ENCODE results near the gene GABRG3. TPM values are rescaled to one million over a fixed set of nuclear protein-coding genes. Genes with fewer than 3 reads are reported as not detected.

Gene GABRG3
- total RNA-seq, 1 experiment from 2014 or later, result not detected

- TF ChIP-seq CTCF (IDR thresholded peaks at IDR 0.05 in 2 of 3, conservative IDR thresholded peaks at IDR 0.05 in 1 of 3; ENCODE audit: borderline replicate concordance in 1 of 3, insufficient read depth in 1 of 3, low read depth in 2 of 3, low read length in 2 of 3), result no peak
Measured at GRCh38 chr15:27235161-27235560, 264.2 kb downstream of the GABRG3 start (continued).

GRCh38 chr15:27235681-27236080 is 264.7 kb downstream of the GABRG3 start:
- intact Hi-C loops (cut with micrococcal nuclease), result no loop called here
- Histone ChIP-seq H4K20me1 (ENCODE audit: insufficient read depth) (no peaks in the 10 kb centered on the region), H3K4me2 (ENCODE audit: low read length) (no peak overlapping the region), H3K36me3 (ENCODE audit: control insufficient read depth in 1 of 2, insufficient read depth in 2 of 2, low read length in 2 of 2) (no peaks in the 10 kb centered on the region), H2AFZ (ENCODE audit: low read depth, low read length, poor library complexity, severe bottlenecking) (no peak overlapping the region), H3K4me1 (ENCODE audit: control insufficient read depth in 1 of 2, insufficient read depth in 2 of 2, low read length in 2 of 2) (no peaks in the 10 kb centered on the region), H3K9me3 (ENCODE audit: control insufficient read depth in 1 of 2, insufficient read depth in 1 of 2, low read depth in 1 of 2, low read length in 2 of 2) (peaks cover 16 to 34% of the 10 kb centered on the region in 2 experiments; a peak in 2 of 4 replicates), H3K4me3 (replicated peaks in 1 of 2; ENCODE audit: low read depth in 1 of 2, low read length in 2 of 2) (no peak overlapping the region), H3K27ac (ENCODE audit: low read depth, low read length) (no peak overlapping the region), H3K9me2 (ENCODE audit: insufficient read depth) (no peaks in the 10 kb centered on the region), H3K27me3 (ENCODE audit: insufficient read depth, low read length) (no peaks in the 10 kb centered on the region), H3K9ac (ENCODE audit: low read length) (no peak overlapping the region), H3K79me2 (ENCODE audit: insufficient read depth, low read length) (no peaks in the 10 kb centered on the region)
- POLR2A ChIA-PET, result no interaction called here
- ATAC-seq (no peak), DNase-seq (ENCODE audit: low read depth, low spot score) (no peak)
- TF ChIP-seq JUND (IDR thresholded peaks at IDR 0.05), result no peak
- CTCF ChIA-PET, result no interaction called here
- no TSS peak for BruUV-seq (replicated peaks)
- RAD21 ChIA-PET (ENCODE audit: low non-redundant PET in 1 of 2, low total read pairs in 2 of 2, uncharacterized antibody in 2 of 2, unreplicated experiment in 2 of 2), result no interaction called here

- Histone ChIP-seq H3K9ac (ENCODE audit: low read length) (no peak overlapping the region), H3K4me2 (ENCODE audit: low read length) (no peak overlapping the region), H3K4me1 (ENCODE audit: control insufficient read depth in 1 of 2, insufficient read depth in 2 of 2, low read length in 2 of 2) (no peaks in the 10 kb centered on the region), H3K4me3 (replicated peaks in 1 of 2; ENCODE audit: low read depth in 1 of 2, low read length in 2 of 2) (no peak overlapping the region), H2AFZ (ENCODE audit: low read depth, low read length, poor library complexity, severe bottlenecking) (no peak overlapping the region), H3K9me2 (ENCODE audit: insufficient read depth) (no peaks in the 10 kb centered on the region), H3K36me3 (ENCODE audit: control insufficient read depth in 1 of 2, insufficient read depth in 2 of 2, low read length in 2 of 2) (no peaks in the 10 kb centered on the region), H3K27me3 (ENCODE audit: insufficient read depth, low read length) (no peaks in the 10 kb centered on the region), H3K79me2 (ENCODE audit: insufficient read depth, low read length) (no peaks in the 10 kb centered on the region), H4K20me1 (ENCODE audit: insufficient read depth) (no peaks in the 10 kb centered on the region), H3K9me3 (ENCODE audit: control insufficient read depth in 1 of 2, insufficient read depth in 1 of 2, low read depth in 1 of 2, low read length in 2 of 2) (peaks cover 18 to 32% of the 10 kb centered on the region in 2 experiments; a peak in 2 of 4 replicates), H3K27ac (ENCODE audit: low read depth, low read length) (no peak overlapping the region)
- RAD21 ChIA-PET (ENCODE audit: low non-redundant PET in 1 of 2, low total read pairs in 2 of 2, uncharacterized antibody in 2 of 2, unreplicated experiment in 2 of 2), result no interaction called here
- DNase-seq (ENCODE audit: low read depth, low spot score) (no peak), ATAC-seq (no peak)
- CTCF ChIA-PET, result no interaction called here
- POLR2A ChIA-PET, result no interaction called here
- BruUV-seq (replicated peaks), result no TSS peak
- intact Hi-C loops (cut with micrococcal nuclease), result no loop called here
- TF ChIP-seq JUND (IDR thresholded peaks at IDR 0.05) (no peak), SP1 (IDR thresholded peaks at IDR 0.05; ENCODE audit: low read depth) (no peak), ELF1 (IDR thresholded peaks at IDR 0.05; ENCODE audit: borderline replicate concordance, low read depth) (no peak), EZH2 (IDR thresholded peaks at IDR 0.05) (no peak), CBX3 (IDR thresholded peaks at IDR 0.05; ENCODE audit: low read depth) (no peak), SRF (IDR thresholded peaks at IDR 0.05; ENCODE audit: low read depth) (no peak), POLR2AphosphoS5 (IDR thresholded peaks at IDR 0.05; ENCODE audit: low read depth, low read length) (no peak), YY1 (IDR thresholded peaks at IDR 0.05; ENCODE audit: extremely low read depth, insufficient replicate concordance, low read depth, low read length) (no peak), POLR2A (IDR thresholded peaks at IDR 0.05; ENCODE audit: borderline replicate concordance, extremely low read depth, insufficient read depth, insufficient read length) (no peak), CEBPB (IDR thresholded peaks at IDR 0.05; ENCODE audit: low read depth) (no peak), ATF3 (IDR thresholded peaks at IDR 0.05) (no peak), EZH2phosphoT487 (IDR thresholded peaks at IDR 0.05; ENCODE audit: borderline replicate concordance) (no peak), SIN3A (IDR thresholded peaks at IDR 0.05; ENCODE audit: low read depth) (no peak), ZFX (IDR thresholded peaks at IDR 0.05) (no peak)
Measured at GRCh38 chr15:27237319-27237939, 266.4 kb downstream of the GABRG3 start.

Data from HCT116 (cell line).